Adrenal gland (tissue), 12 donors: ENCODE data around the gene KAZN. TPM values are rescaled to one million over a fixed set of nuclear protein-coding genes. Genes with fewer than 3 reads are reported as not detected.

ENCODE experiments used
- DNase-seq, 7 donors: peaks; one replicate each; pipeline ENCODE4 v3.0.0-alpha.2; 2019 to 2020
- H3K27ac ChIP-seq, 5 donors: fragments of 200-600 bp; sonication (generic) in 4 of 5; 1 replicate in 3 of 5; 2 replicates in 2 of 5; pipeline versions ENCODE4 v1.5.1 to v1.8.0; 2016 to 2020; ENCODE audit warnings: mild to moderate bottlenecking in 1 of 5
- H3K27me3 ChIP-seq: fragments of 200-600 bp; 2 replicates; pipeline ENCODE4 v1.8.0; 2021
- H3K36me3 ChIP-seq, 2 donors: fragments of 200-600 bp; replicated peaks in 1 of 2; 1 replicate in 1 of 2; 2 replicates in 1 of 2; pipeline versions ENCODE4 v1.5.1 to v1.8.0; 2018 to 2022
- H3K4me1 ChIP-seq, 2 donors: fragments of 200-600 bp; replicated peaks in 1 of 2; 1 replicate in 1 of 2; 2 replicates in 1 of 2; pipeline versions ENCODE4 v1.5.1 to v1.8.0; 2018 to 2021
- H3K4me3 ChIP-seq, 4 donors: fragments of 200-600 bp; sonication (generic) in 3 of 4; one replicate each; pipeline ENCODE4 v1.5.1; 2016 to 2018
- H3K9me3 ChIP-seq, 3 donors: fragments of 200-600 bp; sonication (generic) in 1 of 3; replicated peaks in 1 of 3; 1 replicate in 2 of 3; 2 replicates in 1 of 3; pipeline versions ENCODE4 v1.5.1 to v1.8.0; 2016 to 2021
- POLR2A ChIP-seq, 2 donors: fragments of 450-650 bp; IDR thresholded peaks; one replicate each; pipeline ENCODE4 v1.6.1; 2017; ENCODE audit warnings: antibody characterized with exemption in 2 of 2, mild to moderate bottlenecking in 2 of 2, moderate library complexity in 1 of 2
- WGBS, 4 donors: extraction: QIAGEN DNeasy Blood & Tissue Kit in 2 of 4; methylation state at CpG; one replicate each; pipeline versions ENCODE4 v1.1.5 to v1.1.7; 2013 to 2017; 5-methylcytosine and 5-hydroxymethylcytosine counted together
- intact Hi-C, 2 donors: fragments of 100-400 bp; cut with DNase I; formaldehyde crosslinking; loops; one replicate each; pipeline versions ENCODE4 v1.14.1 to v1.15.0; 2022 to 2023
- polyA plus RNA-seq, 3 donors: library from polyadenylated mRNA; stranded (reverse); fragments of 200-250 nt in 2 of 3; fragments of 350-450 nt in 1 of 3; fragmentation: Illumina TruSeq in 1 of 3; extraction: RNeasy Lipid Tissue Mini Kit (QIAGEN cat#74804) in 1 of 3; gene quantifications; one replicate each; pipeline ENCODE4 v1.2.3, GENCODE V29; 2013 to 2014
- total RNA-seq, 9 donors: library from RNA; depleted of rRNA in 4 of 9; stranded (reverse); fragments of >200 nt in 4 of 9; fragments of 120-200 nt in 1 of 9; fragmentation: NEBNext Ultra II Directional in 1 of 9; extraction: Animal tissue kit (Norgen Biotek cat#: 25700) in 1 of 9; gene quantifications; one replicate each; pipeline versions ENCODE4 v1.1.0 to v1.2.4, GENCODE V29; 2013 to 2023
- TF ChIP-seq, protein P1 (sequence below), 6 experiments: fragments of 450-650 bp in 4 of 6; fragments of 200-600 bp in 2 of 6; sonication (generic) in 1 of 6; IDR thresholded peaks; 1 replicate in 5 of 6; 2 replicates in 1 of 6; pipeline versions ENCODE4 v1.5.1 to v1.8.0; 2016 to 2021; ENCODE audit warnings: antibody characterized with exemption in 6 of 6, mild to moderate bottlenecking in 2 of 6, moderate library complexity in 1 of 6
- donor health status: healthy with polysubstance abuse.
- donor health status: Bipolar disorder and iron deficiency.
- donor health status: DM: yes; HTN: yes; CAD: no.
- donor health status: DM: no; HTN: no; CAD: no.
- donor health status: DM: no; HTN: no; CAD: no.
- donor health status: DM: yes; HTN: yes; CAD: no.

Gene KAZN
- total and polyA plus RNA-seq, 12 donors = 5.9 to 63.4 (median 29.5) TPM

GRCh38 chr1:14681182-14681581 is 82.7 kb downstream of the KAZN start:
- TF ChIP-seq POLR2A (IDR thresholded peaks at IDR 0.05) = no peak
- TF ChIP-seq, protein P1, sequence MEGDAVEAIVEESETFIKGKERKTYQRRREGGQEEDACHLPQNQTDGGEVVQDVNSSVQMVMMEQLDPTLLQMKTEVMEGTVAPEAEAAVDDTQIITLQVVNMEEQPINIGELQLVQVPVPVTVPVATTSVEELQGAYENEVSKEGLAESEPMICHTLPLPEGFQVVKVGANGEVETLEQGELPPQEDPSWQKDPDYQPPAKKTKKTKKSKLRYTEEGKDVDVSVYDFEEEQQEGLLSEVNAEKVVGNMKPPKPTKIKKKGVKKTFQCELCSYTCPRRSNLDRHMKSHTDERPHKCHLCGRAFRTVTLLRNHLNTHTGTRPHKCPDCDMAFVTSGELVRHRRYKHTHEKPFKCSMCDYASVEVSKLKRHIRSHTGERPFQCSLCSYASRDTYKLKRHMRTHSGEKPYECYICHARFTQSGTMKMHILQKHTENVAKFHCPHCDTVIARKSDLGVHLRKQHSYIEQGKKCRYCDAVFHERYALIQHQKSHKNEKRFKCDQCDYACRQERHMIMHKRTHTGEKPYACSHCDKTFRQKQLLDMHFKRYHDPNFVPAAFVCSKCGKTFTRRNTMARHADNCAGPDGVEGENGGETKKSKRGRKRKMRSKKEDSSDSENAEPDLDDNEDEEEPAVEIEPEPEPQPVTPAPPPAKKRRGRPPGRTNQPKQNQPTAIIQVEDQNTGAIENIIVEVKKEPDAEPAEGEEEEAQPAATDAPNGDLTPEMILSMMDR (IDR thresholded peaks at IDR 0.05) = no peak
- no peak for DNase-seq
- intact Hi-C loops = no loop called here
- Histone ChIP-seq H3K4me1 (no peaks in the 10 kb centered on the region), H3K27me3 (no peaks in the 10 kb centered on the region), H3K4me3 (no peak overlapping the region), H3K27ac (no peak overlapping the region), H3K36me3 (no peaks in the 10 kb centered on the region), H3K9me3 (no peaks in the 10 kb centered on the region)
- WGBS, 4 donors = 67 to 81% (median 73%) methylated on average over 3 of the region's 3 CpGs

DNA sequence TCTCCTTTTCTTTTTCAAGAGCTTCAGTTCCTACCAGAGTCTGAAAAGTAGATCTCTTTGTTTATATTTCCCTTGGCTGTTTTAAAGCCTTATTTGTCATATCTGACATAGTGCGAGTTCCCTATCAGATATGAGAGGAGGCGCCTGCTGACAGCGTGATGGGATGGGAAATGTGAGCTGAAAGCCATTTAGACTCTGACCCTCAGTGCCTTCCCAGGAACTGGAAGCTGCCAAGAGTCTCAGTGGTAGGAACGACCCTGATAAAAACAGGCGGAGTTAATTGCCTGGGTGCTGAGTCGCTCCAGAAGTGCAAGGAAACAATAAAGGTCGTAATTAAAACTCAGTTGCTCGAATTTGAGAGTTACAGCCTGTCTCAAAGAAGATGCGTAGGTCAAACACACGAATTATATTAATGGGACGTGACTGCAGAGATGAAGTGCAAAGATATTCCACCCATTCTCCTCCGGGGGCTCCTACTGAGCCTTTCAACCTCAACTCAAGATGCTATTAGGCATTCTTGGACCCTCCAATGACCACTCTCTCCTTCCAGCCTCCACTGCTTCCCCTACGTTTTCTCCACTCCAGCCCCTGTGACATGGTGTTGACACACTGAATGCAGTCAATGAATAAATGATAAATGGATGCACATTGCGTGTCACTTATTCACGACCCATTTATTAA is 84.6 kb downstream of the KAZN start:
- no peaks in the 10 kb centered on the region for H3K27me3 ChIP-seq
- WGBS, 4 donors = 41 to 50% (median 48%) methylated on average over 15 of the region's 15 CpGs
- no peaks in the 10 kb centered on the region for H3K9me3 ChIP-seq
- no peak overlapping the region for H3K27ac ChIP-seq
- H3K4me3 ChIP-seq = no peak overlapping the region
- no peaks in the 10 kb centered on the region for H3K36me3 ChIP-seq
- no peak for DNase-seq
- H3K4me1 ChIP-seq = no peaks in the 10 kb centered on the region
- no peak for TF ChIP-seq POLR2A (IDR thresholded peaks at IDR 0.05)
- TF ChIP-seq, protein P1 (IDR thresholded peaks at IDR 0.05) = no peak
- intact Hi-C loops = no loop called here

DNA sequence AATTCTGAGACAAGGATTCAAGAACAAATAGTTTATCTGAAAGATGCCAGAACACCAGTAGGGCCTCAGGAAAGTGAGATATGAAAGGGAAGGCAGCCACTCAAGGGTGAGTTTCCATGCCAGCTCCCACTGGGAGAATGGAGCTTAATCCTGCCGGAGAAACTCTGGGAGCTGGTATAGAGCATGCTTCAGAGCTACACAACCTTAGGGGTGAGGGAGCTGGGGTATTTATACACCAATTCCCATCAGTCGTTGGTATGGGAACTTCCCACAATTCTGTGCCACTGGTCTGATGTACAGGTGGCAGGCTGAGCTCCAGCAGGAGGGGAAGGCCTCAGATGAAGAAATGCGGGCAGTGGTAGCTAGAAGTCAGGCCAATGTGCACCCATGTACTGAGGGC is 86.6 kb downstream of the KAZN start:
- no peak for DNase-seq
- WGBS, 4 donors = 85 to 94% (median 89%) methylated on average over 2 to 3 of the region's 3 CpGs

GRCh38 chr1:14686701-14687100 is 88.2 kb downstream of the KAZN start:
- Histone ChIP-seq H3K9me3 (no peaks in the 10 kb centered on the region), H3K27me3 (no peaks in the 10 kb centered on the region), H3K4me3 (no peak overlapping the region), H3K36me3 (no peaks in the 10 kb centered on the region), H3K4me1 (no peaks in the 10 kb centered on the region), H3K27ac (no peak overlapping the region)
- DNase-seq = no peak
- TF ChIP-seq, protein P1 (IDR thresholded peaks at IDR 0.05) = no peak
- TF ChIP-seq POLR2A (IDR thresholded peaks at IDR 0.05) = no peak
- WGBS, 4 donors = 88 to 97% (median 92%) methylated on average over 3 to 4 of the region's 4 CpGs
- intact Hi-C loops = no loop called here

More for the DNA sequence above, 86.6 kb downstream of the KAZN start:
- Histone ChIP-seq H3K36me3 (no peaks in the 10 kb centered on the region), H3K4me3 (no peak overlapping the region), H3K9me3 (no peaks in the 10 kb centered on the region), H3K27ac (no peak overlapping the region), H3K4me1 (no peaks in the 10 kb centered on the region), H3K27me3 (no peaks in the 10 kb centered on the region)
- TF ChIP-seq POLR2A (IDR thresholded peaks at IDR 0.05) = no peak
- TF ChIP-seq, protein P1 (IDR thresholded peaks at IDR 0.05) = no peak
- intact Hi-C loops = no loop called here
